Neural progenitor cell (in vitro differentiated cells): ENCODE measurements around the gene PDCL2.

ENCODE experiments used
- CTCF ChIP-seq: fragments of 200-600 bp; sonication (generic); IDR thresholded peaks from 2 replicates; pipeline ENCODE4 v1.5.1; 2017; ENCODE audit warnings: antibody characterized with exemption, mild to moderate bottlenecking
- EZH2 ChIP-seq: fragments of 200-600 bp; sonication (generic); IDR thresholded peaks from 2 replicates; pipeline ENCODE4 v1.6.1; 2017; ENCODE audit warnings: antibody characterized with exemption, mild to moderate bottlenecking, moderate library complexity

DNA sequence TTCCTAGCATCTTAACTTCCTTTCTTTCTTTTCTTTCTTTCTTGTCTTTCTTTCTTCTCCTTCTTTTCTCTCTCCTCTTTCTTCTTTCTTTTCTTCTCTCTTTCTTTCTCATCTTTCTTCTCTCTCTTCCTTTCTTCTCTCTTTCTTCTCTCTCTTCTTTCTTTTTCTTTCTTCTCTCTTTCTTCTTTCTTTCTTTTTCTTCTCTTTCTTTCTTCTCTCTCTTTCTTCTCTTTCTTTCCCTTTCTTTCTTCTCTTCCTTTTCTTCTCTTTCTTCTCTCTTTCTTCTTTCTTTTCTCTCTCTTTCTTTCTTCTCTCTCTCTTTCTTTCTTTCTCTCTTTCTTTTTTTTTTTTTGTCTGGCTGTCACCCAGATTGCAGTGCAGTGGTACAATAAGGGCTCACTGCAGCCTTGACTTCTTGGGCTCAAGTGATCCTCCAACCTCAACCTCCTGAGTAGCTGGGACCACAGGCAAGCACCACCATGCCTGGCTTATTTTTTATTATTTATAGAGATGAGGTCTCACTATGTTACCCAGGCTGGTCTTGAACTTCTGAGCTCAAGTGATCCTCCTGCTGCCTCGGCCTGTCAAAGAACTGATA is 26.6 kb upstream of the PDCL2 start:
- no peak for TF ChIP-seq EZH2
- no peak for TF ChIP-seq CTCF
